HL-60 (cell line): Measurements from ENCODE around the gene ZRSR2.

Experiments used
- POLR2AphosphoS5 ChIP-seq: IDR thresholded peaks from 2 replicates; pipeline ENCODE4 v1.6.1; 2012; ENCODE audit warnings: low read depth
- TF ChIP-seq, protein P1 (sequence below): IDR thresholded peaks from one replicate; pipeline ENCODE4 v1.5.1; 2011; ENCODE audit warnings: low read length, control low read depth, inconsistent platforms; ENCODE audit not compliant: insufficient read depth
- TF ChIP-seq, protein P2 (sequence below): IDR thresholded peaks from 2 replicates; pipeline ENCODE4 v1.6.1; 2012; ENCODE audit warnings: low read depth; ENCODE audit not compliant: insufficient replicate concordance

DNA sequence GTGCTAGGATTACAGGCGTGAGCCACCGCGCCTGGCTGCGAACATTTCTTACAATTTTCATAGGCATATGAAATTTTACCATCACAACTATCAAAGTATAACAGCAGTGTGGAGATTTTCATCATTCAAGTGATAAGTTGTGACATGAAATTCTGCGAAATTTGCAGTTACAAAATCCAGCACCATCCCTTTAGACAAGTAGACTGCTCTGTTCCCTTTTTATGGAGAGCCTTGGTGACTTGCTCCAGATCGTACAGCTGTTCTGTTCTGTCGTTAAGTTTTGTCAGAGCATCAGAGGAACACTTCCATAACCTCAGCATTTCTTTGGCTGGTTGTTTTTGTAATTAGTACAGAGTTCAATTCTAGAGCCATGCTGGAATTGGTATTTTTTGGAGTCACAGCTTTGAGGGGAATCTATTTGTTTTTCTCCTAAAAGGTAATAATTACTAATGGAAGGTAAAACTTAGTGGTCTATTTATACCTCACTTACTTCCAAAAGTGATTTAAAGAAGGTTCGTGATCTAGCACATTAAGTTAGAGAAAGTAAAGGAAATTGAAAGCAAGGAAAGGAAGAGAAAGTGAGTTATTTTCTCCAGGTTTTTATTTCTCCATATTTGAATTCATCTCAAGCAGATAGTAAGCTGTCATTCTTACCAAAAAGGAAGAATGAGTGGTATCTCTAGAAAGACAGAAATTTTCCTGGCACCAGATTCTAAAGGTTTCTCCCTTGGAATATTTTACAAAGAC is 22.1 kb downstream of the ZRSR2 start:
- TF ChIP-seq, protein P1, sequence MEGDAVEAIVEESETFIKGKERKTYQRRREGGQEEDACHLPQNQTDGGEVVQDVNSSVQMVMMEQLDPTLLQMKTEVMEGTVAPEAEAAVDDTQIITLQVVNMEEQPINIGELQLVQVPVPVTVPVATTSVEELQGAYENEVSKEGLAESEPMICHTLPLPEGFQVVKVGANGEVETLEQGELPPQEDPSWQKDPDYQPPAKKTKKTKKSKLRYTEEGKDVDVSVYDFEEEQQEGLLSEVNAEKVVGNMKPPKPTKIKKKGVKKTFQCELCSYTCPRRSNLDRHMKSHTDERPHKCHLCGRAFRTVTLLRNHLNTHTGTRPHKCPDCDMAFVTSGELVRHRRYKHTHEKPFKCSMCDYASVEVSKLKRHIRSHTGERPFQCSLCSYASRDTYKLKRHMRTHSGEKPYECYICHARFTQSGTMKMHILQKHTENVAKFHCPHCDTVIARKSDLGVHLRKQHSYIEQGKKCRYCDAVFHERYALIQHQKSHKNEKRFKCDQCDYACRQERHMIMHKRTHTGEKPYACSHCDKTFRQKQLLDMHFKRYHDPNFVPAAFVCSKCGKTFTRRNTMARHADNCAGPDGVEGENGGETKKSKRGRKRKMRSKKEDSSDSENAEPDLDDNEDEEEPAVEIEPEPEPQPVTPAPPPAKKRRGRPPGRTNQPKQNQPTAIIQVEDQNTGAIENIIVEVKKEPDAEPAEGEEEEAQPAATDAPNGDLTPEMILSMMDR = no peak
- TF ChIP-seq, protein P2, sequence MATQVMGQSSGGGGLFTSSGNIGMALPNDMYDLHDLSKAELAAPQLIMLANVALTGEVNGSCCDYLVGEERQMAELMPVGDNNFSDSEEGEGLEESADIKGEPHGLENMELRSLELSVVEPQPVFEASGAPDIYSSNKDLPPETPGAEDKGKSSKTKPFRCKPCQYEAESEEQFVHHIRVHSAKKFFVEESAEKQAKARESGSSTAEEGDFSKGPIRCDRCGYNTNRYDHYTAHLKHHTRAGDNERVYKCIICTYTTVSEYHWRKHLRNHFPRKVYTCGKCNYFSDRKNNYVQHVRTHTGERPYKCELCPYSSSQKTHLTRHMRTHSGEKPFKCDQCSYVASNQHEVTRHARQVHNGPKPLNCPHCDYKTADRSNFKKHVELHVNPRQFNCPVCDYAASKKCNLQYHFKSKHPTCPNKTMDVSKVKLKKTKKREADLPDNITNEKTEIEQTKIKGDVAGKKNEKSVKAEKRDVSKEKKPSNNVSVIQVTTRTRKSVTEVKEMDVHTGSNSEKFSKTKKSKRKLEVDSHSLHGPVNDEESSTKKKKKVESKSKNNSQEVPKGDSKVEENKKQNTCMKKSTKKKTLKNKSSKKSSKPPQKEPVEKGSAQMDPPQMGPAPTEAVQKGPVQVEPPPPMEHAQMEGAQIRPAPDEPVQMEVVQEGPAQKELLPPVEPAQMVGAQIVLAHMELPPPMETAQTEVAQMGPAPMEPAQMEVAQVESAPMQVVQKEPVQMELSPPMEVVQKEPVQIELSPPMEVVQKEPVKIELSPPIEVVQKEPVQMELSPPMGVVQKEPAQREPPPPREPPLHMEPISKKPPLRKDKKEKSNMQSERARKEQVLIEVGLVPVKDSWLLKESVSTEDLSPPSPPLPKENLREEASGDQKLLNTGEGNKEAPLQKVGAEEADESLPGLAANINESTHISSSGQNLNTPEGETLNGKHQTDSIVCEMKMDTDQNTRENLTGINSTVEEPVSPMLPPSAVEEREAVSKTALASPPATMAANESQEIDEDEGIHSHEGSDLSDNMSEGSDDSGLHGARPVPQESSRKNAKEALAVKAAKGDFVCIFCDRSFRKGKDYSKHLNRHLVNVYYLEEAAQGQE = no peak
- no peak for TF ChIP-seq POLR2AphosphoS5
